IMR-90 (cell line): Measurements from ENCODE around the gene RAB29. TPM values are rescaled to one million over a fixed set of nuclear protein-coding genes. Genes with fewer than 3 reads are reported as not detected.

Experiments used
- ATAC-seq: fragments of 200-7000 bp; cut with Tn5 transposase; 2 replicates; pipeline ENCODE4 v1.9.1; 2020; ENCODE audit warnings: low read depth, mild to moderate bottlenecking, moderate library complexity
- BruUV-seq: library from RNA; stranded (reverse); fragments of 400-500 nt; replicated peaks from 2 replicates; lab custom pipeline; 2021; lab: Mats Ljungman, UMichigan
- CTCF ChIA-PET: fragments of 300-600 bp; formaldehyde crosslinking; extraction: SDS; loops from one replicate; lab custom pipeline; 2021; ENCODE audit warnings: antibody characterized with exemption; lab: Yijun Ruan, JAX
- POLR2A ChIA-PET: fragments of 300-600 bp; sonication (Branson Sonifier 250); formaldehyde crosslinking; loops from one replicate; lab custom pipeline; 2022; ENCODE audit warnings: antibody characterized with exemption; ENCODE audit not compliant: unreplicated experiment; lab: Charles Lee
- DNase-seq: peaks from one replicate; pipeline ENCODE4 v3.0.0; 2013
- H2AFZ ChIP-seq: replicated peaks from 2 replicates; pipeline ENCODE3; 2013; ENCODE audit warnings: low read length, mild to moderate bottlenecking; ENCODE audit not compliant: poor library complexity
- H2AK5ac ChIP-seq: 2 replicates; pipeline ENCODE4 v1.6.1; 2013; ENCODE audit warnings: low read depth, low read length, inconsistent platforms
- H2AK9ac ChIP-seq: replicated peaks from 2 replicates; pipeline ENCODE3; 2013; ENCODE audit warnings: mild to moderate bottlenecking, low read depth, low read length, moderate library complexity; ENCODE audit not compliant: poor library complexity
- H2BK120ac ChIP-seq: 2 replicates; pipeline ENCODE4 v1.6.1; 2013; ENCODE audit warnings: low read depth, low read length, inconsistent platforms
- H2BK15ac ChIP-seq: 3 replicates; pipeline ENCODE4 v1.6.1; 2013; ENCODE audit warnings: low read depth, low read length, inconsistent platforms
- H2BK20ac ChIP-seq: 2 replicates; pipeline ENCODE4 v1.6.1; 2013; ENCODE audit warnings: low read depth, mild to moderate bottlenecking, inconsistent platforms, low read length, moderate library complexity
- H2BK5ac ChIP-seq: 2 replicates; pipeline ENCODE4 v1.6.1; 2013; ENCODE audit warnings: mild to moderate bottlenecking, low read depth, low read length, inconsistent platforms; ENCODE audit not compliant: poor library complexity, severe bottlenecking
- H3K14ac ChIP-seq: replicated peaks from 2 replicates; pipeline ENCODE4 v1.6.1; 2013; ENCODE audit warnings: low read depth, low read length, inconsistent platforms
- H3K18ac ChIP-seq: 2 replicates; pipeline ENCODE4 v1.6.1; 2013; ENCODE audit warnings: low read depth, low read length, control low read depth
- H3K23ac ChIP-seq: 2 replicates; pipeline ENCODE4 v1.6.1; 2013; ENCODE audit warnings: low read depth, low read length, inconsistent platforms
- H3K27ac ChIP-seq: 2 replicates; pipeline ENCODE4 v1.5.1; 2013; ENCODE audit warnings: mild to moderate bottlenecking, control low read depth, low read length; ENCODE audit not compliant: insufficient read depth
- H3K27me3 ChIP-seq: 2 replicates; pipeline ENCODE4 v1.6.1; 2013; ENCODE audit warnings: low read length; ENCODE audit not compliant: control insufficient read depth, insufficient read depth
- H3K36me3 ChIP-seq: 2 replicates; pipeline ENCODE4 v1.6.1; 2013; ENCODE audit warnings: low read length, mixed read lengths; ENCODE audit not compliant: control insufficient read depth, insufficient read depth
- H3K4ac ChIP-seq: 2 replicates; pipeline ENCODE4 v1.6.1; 2013; ENCODE audit warnings: low read depth, low read length, inconsistent platforms
- H3K4me1 ChIP-seq: 2 replicates; pipeline ENCODE4 v1.6.1; 2013; ENCODE audit warnings: low read length, mixed read lengths; ENCODE audit not compliant: control insufficient read depth, insufficient read depth
- H3K4me2 ChIP-seq: 2 replicates; pipeline ENCODE4 v1.6.1; 2013; ENCODE audit warnings: low read depth, mild to moderate bottlenecking, control low read depth, low read length, moderate library complexity
- H3K4me3 ChIP-seq: 2 replicates; pipeline ENCODE4 v1.5.1; 2013; ENCODE audit warnings: low read depth, mild to moderate bottlenecking, control low read depth, low read length, moderate library complexity; ENCODE audit not compliant: insufficient read depth
- H3K56ac ChIP-seq: 2 replicates; pipeline ENCODE4 v1.6.1; 2013; ENCODE audit warnings: low read length, inconsistent platforms; ENCODE audit not compliant: insufficient read depth; ENCODE audit errors: extremely low read depth
- H3K79me1 ChIP-seq, 2 experiments: 2 replicates each; pipeline ENCODE4 v1.6.1; 2013; ENCODE audit warnings: low read length in 2 of 2, inconsistent platforms in 1 of 2, low read depth in 1 of 2
- H3K9ac ChIP-seq: 2 replicates; pipeline ENCODE4 v1.6.1; 2013; ENCODE audit warnings: low read depth, low read length, control low read depth
- H3K9me1 ChIP-seq: 2 replicates; pipeline ENCODE4 v1.6.1; 2013; ENCODE audit warnings: low read length, inconsistent platforms; ENCODE audit not compliant: insufficient read depth
- H3K9me3 ChIP-seq: 2 replicates; pipeline ENCODE4 v1.6.1; 2013; ENCODE audit warnings: low read length; ENCODE audit not compliant: control insufficient read depth, insufficient read depth
- H4K20me1 ChIP-seq: 2 replicates; pipeline ENCODE4 v1.6.1; 2013; ENCODE audit warnings: low read length, inconsistent platforms; ENCODE audit not compliant: insufficient read depth
- H4K5ac ChIP-seq: 2 replicates; pipeline ENCODE4 v1.6.1; 2013; ENCODE audit warnings: mild to moderate bottlenecking, low read depth, low read length, control low read depth
- H4K8ac ChIP-seq, 2 experiments: 2 replicates each; pipeline ENCODE4 v1.6.1; 2013; ENCODE audit warnings: low read depth in 2 of 2, low read length in 2 of 2, control low read depth in 1 of 2, inconsistent platforms in 1 of 2
- H4K91ac ChIP-seq: 2 replicates; pipeline ENCODE4 v1.6.1; 2013; ENCODE audit warnings: low read depth, low read length, inconsistent platforms; ENCODE audit not compliant: insufficient read depth
- BHLHE40 ChIP-seq: fragments of 150-350 bp; IDR thresholded peaks from 2 replicates; pipeline ENCODE4 v1.6.1; 2016; ENCODE audit warnings: mild to moderate bottlenecking, low read depth, low read length
- CEBPB ChIP-seq: IDR thresholded peaks from 2 replicates; pipeline ENCODE4 v1.6.1; 2012; ENCODE audit warnings: low read depth, low read length, improper control_type of control experiment
- CHD1 ChIP-seq: IDR thresholded peaks from 2 replicates; pipeline ENCODE4 v1.6.1; 2012; ENCODE audit warnings: low read depth, low read length, improper control_type of control experiment
- ELK1 ChIP-seq: fragments of 150-350 bp; IDR thresholded peaks from 2 replicates; pipeline ENCODE4 v1.6.1; 2016; ENCODE audit warnings: low read depth, mild to moderate bottlenecking, low read length, moderate library complexity, borderline replicate concordance
- MAFK ChIP-seq: IDR thresholded peaks from 2 replicates; pipeline ENCODE4 v1.6.1; 2012; ENCODE audit warnings: low read depth, low read length, improper control_type of control experiment
- RCOR1 ChIP-seq: IDR thresholded peaks from 2 replicates; pipeline ENCODE4 v1.6.1; 2012; ENCODE audit warnings: mild to moderate bottlenecking, low read length, improper control_type of control experiment; ENCODE audit not compliant: insufficient replicate concordance
- RFX5 ChIP-seq: IDR thresholded peaks from 2 replicates; pipeline ENCODE4 v1.8.0; 2012; ENCODE audit warnings: low read depth, mild to moderate bottlenecking, low read length, moderate library complexity
- WGBS, 2 experiments: methylation state at CpG; one replicate each; pipeline versions ENCODE4 v1.1.5 to v1.1.7; 2013; ENCODE audit warnings: missing lambda C conversion rate in 2 of 2; ENCODE audit not compliant: insufficient read length in 1 of 2; ENCODE audit errors: extremely low coverage in 2 of 2; 5-methylcytosine and 5-hydroxymethylcytosine counted together
- dilution Hi-C: fragments of 300-500 bp; cut with HindIII; formaldehyde crosslinking; loops from one replicate; pipeline ENCODE4 v1.14.3; 2018; ENCODE audit warnings: low sequenced_read_pairs; ENCODE audit not compliant: unreplicated experiment
- in situ Hi-C: fragments of 300-500 bp; cut with MboI; formaldehyde crosslinking; loops from 3 replicates; pipeline ENCODE4 v1.14.3; 2019; ENCODE audit warnings: low sequenced_read_pairs, inconsistent platforms, mixed read lengths
- intact Hi-C: fragments of 100-400 bp; cut with micrococcal nuclease; formaldehyde crosslinking; loops from 2 replicates; pipeline ENCODE4 v1.10.0; 2022
- polyA plus RNA-seq, 3 experiments: library from polyadenylated mRNA; depleted of rRNA; stranded (reverse); fragments of >200 nt; gene quantifications; 2 replicates each; pipeline ENCODE4 v1.2.3, GENCODE V29; 2012; ENCODE audit warnings: low replicate concordance in 1 of 3
- total RNA-seq: library from RNA; depleted of rRNA; stranded (reverse); fragments of >200 nt; gene quantifications from 2 replicates; pipeline ENCODE4 v1.2.3, GENCODE V29; 2012
- TF ChIP-seq, protein P1 (sequence below): fragments of 150-350 bp; IDR thresholded peaks from 2 replicates; pipeline ENCODE4 v1.6.1; 2017; ENCODE audit warnings: mild to moderate bottlenecking, antibody characterized with exemption, low read length, low read depth

RAB29 gene
- total and polyA plus RNA-seq, 2 of the 4 experiments (the other 2 are of a cell fraction) = 5.7 to 7.3 TPM

DNA sequence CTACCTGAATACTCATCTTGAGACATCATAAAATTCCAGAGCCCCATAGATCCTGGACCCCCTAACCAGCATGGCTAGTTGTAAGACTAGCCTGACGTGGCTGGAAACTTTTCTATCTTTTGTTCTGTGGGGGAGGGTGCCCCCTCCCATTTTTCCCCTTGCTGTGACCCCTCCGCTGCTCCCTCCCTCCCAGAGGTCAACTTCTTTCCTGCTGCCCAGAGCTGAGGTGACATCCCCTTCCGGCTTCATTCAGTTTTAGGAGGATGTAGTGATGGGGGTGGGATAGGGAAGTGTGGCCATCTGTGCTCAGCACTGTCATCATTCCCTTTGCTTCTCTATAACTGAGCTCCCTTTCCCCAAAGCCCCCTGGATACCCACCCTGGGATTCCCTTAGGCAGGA, 42.1 kb upstream of the RAB29 start:
- intact Hi-C loops = no loop called here
- no peak overlapping the region for H3K18ac ChIP-seq

More for the DNA sequence above, 42.1 kb upstream of the RAB29 start:
- H2BK5ac ChIP-seq = no peak overlapping the region
- no peak overlapping the region for H2AFZ ChIP-seq
- H4K20me1 ChIP-seq = no peaks in the 10 kb centered on the region
- ChIA-PET POLR2A (no interaction called here), CTCF (no interaction called here)
- H3K9me1 ChIP-seq = peaks cover 5% of the 10 kb centered on the region; the same call in 1 of the 2 replicates
- H2AK9ac ChIP-seq = no peak overlapping the region
- ATAC-seq = no peak
- no peak overlapping the region for H3K14ac ChIP-seq
- peaks cover 3% of the 10 kb centered on the region; the same call in 1 of the 2 replicates for H3K4me1 ChIP-seq
- H3K23ac ChIP-seq = no peak overlapping the region
- no peak for TF ChIP-seq BHLHE40
- TF ChIP-seq RFX5 = no peak
- no peak for TF ChIP-seq CEBPB
- TF ChIP-seq, protein P1, sequence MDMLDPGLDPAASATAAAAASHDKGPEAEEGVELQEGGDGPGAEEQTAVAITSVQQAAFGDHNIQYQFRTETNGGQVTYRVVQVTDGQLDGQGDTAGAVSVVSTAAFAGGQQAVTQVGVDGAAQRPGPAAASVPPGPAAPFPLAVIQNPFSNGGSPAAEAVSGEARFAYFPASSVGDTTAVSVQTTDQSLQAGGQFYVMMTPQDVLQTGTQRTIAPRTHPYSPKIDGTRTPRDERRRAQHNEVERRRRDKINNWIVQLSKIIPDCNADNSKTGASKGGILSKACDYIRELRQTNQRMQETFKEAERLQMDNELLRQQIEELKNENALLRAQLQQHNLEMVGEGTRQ = no peak
- TF ChIP-seq RCOR1 = no peak
- TF ChIP-seq ELK1 = no peak
- TF ChIP-seq CHD1 = no peak
- TF ChIP-seq MAFK = no peak
- H2BK15ac ChIP-seq = no peak overlapping the region
- H3K56ac ChIP-seq = no peak overlapping the region
- H3K4me3 ChIP-seq = no peak overlapping the region
- no TSS peak for BruUV-seq
- no peak for DNase-seq
- no peak overlapping the region for H3K9ac ChIP-seq
- no peaks in the 10 kb centered on the region for H3K9me3 ChIP-seq
- no peaks in the 10 kb centered on the region for H3K36me3 ChIP-seq
- no peak overlapping the region for H4K8ac ChIP-seq
- H4K91ac ChIP-seq = no peak overlapping the region
- no peak overlapping the region for H2BK120ac ChIP-seq
- no peak overlapping the region for H3K27ac ChIP-seq
- in situ Hi-C loops (no loop called here), dilution Hi-C loops (no loop called here)
- H3K4ac ChIP-seq = no peak overlapping the region
- no peak overlapping the region for H3K4me2 ChIP-seq
- peaks cover 3% of the 10 kb centered on the region; the same call in 1 of the 2 replicates for H3K27me3 ChIP-seq
- H2BK20ac ChIP-seq = no peak overlapping the region
- H3K79me1 ChIP-seq = peaks cover 0 to 11% of the 10 kb centered on the region in 2 experiments; a peak in 1 of 4 replicates
- H4K5ac ChIP-seq = no peak overlapping the region
- H2AK5ac ChIP-seq = no peak overlapping the region
- no CpG with 5 or more reads among the region's 3 CpGs for WGBS, 2 experiments
